Neural progenitor cell (in vitro differentiated cells): ENCODE results near the gene UMAD1.

Experiments
- EZH2 ChIP-seq: fragments of 200-600 bp; sonication (generic); IDR thresholded peaks from 2 replicates; pipeline ENCODE4 v1.6.1; 2017; ENCODE audit warnings: antibody characterized with exemption, mild to moderate bottlenecking, moderate library complexity
- EZH2phosphoT487 ChIP-seq: fragments of 200-600 bp; sonication (generic); IDR thresholded peaks from 2 replicates; pipeline ENCODE4 v1.6.1; 2017; ENCODE audit warnings: antibody characterized with exemption
- TF ChIP-seq, protein P1 (sequence below): fragments of 200-600 bp; sonication (generic); IDR thresholded peaks from 2 replicates; pipeline ENCODE4 v1.5.1; 2017; ENCODE audit warnings: antibody characterized with exemption, mild to moderate bottlenecking

DNA sequence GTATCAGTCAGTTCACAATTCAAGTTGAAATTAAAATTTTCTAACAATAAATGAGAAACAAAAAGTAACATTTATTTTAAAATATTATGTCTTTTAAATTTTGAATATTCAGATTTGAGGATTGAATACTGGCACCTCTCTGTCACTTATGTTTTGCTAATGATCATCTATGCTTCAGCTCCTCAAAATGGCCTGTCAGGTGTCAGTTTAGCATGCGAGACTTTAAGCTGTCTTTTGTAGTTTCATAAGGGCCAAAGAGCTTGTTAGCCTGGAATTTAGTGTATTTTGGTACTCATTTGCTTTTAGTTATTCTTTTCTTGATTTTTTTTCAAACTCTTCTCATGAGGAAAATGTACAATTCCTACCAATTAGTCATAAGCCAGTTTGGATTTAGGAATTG, 179.9 kb downstream of the UMAD1 start:
- TF ChIP-seq, protein P1, sequence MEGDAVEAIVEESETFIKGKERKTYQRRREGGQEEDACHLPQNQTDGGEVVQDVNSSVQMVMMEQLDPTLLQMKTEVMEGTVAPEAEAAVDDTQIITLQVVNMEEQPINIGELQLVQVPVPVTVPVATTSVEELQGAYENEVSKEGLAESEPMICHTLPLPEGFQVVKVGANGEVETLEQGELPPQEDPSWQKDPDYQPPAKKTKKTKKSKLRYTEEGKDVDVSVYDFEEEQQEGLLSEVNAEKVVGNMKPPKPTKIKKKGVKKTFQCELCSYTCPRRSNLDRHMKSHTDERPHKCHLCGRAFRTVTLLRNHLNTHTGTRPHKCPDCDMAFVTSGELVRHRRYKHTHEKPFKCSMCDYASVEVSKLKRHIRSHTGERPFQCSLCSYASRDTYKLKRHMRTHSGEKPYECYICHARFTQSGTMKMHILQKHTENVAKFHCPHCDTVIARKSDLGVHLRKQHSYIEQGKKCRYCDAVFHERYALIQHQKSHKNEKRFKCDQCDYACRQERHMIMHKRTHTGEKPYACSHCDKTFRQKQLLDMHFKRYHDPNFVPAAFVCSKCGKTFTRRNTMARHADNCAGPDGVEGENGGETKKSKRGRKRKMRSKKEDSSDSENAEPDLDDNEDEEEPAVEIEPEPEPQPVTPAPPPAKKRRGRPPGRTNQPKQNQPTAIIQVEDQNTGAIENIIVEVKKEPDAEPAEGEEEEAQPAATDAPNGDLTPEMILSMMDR, result no peak
- TF ChIP-seq EZH2 (no peak), EZH2phosphoT487 (no peak)
